ENCODE results near the gene CALHM4.
A peak's percentile ranks its signal among the peaks of the same experiment; 100 is the strongest.

The CALHM4 gene

GRCh38 chr6:116528780-116529179, 24.8 kb upstream of the CALHM4 start:
- no peak for TF ChIP-seq CTCF (conservative IDR thresholded peaks at IDR 0.05; ENCODE audit: low read depth, low read length)
- DNase-seq (ENCODE audit: low read depth) = no peak
- no peak overlapping the region for H3K4me3 ChIP-seq (ENCODE audit: low read length)

DNA sequence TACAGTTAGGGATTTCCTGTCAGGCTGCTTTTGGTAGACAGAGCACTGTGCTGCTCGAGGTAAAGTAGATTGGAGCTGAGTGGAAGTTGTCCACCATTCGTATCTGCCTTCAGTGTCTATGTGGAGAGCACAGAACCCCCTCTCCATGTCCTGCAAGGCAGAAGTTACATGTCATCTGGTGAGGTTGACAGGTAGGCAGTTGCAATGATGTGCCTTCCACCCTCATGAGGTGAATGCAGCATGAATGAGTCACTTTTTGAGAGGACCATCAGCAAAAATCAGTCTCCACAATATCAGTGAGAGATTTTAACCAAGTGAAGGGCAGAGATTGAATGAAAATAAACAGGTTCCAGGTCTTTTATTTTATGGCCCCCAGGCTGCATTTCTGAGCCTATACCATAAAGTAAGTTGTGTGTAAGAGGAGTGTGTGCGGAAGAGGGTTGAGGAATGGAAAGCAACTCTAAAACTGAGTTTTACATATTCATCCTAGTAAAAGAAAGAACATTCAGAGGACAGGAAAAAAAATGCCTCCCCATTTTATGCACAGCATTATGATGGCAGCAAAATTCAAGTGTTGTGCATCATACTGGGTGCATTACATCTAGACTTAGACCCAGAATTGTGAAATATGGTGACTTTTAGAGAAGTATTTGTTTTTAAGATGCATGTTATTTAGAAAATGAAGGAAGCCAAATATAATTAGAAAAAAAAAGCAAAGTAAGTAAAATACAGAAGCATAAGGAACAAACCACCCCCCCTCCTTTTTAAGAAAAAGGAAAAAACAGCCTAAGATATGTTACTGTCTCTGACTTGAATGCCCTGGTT, 23.9 kb upstream of the CALHM4 start:
- H3K4me3 ChIP-seq (ENCODE audit: low read length) = no peak overlapping the region
- DNase-seq (ENCODE audit: low read depth) = no peak
- no peak for TF ChIP-seq CTCF (conservative IDR thresholded peaks at IDR 0.05; ENCODE audit: low read depth, low read length)

DNA sequence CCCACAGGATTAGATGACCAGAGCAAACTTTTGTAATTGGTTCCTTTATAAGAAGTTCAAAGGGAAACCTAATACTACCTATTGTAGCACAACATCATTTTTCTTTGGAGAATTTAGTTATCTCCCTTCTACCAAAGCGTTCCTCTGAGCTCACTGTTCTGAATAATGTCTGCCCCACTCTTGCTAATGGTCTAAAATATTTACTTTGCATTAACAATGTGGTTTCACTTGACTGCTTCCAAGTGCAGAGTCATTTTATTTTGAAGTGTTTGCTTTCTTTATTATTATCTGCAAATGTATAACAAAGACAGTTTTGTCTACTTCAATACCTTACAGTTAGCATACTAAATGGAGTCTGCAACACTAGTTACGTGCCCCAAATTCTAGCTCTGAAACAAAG, 23.1 kb upstream of the CALHM4 start:
- no peak for TF ChIP-seq CTCF (conservative IDR thresholded peaks at IDR 0.05; ENCODE audit: low read depth, low read length)
- no peak for DNase-seq (ENCODE audit: low read depth)
- no peak overlapping the region for H3K4me3 ChIP-seq (ENCODE audit: low read length)

DNA sequence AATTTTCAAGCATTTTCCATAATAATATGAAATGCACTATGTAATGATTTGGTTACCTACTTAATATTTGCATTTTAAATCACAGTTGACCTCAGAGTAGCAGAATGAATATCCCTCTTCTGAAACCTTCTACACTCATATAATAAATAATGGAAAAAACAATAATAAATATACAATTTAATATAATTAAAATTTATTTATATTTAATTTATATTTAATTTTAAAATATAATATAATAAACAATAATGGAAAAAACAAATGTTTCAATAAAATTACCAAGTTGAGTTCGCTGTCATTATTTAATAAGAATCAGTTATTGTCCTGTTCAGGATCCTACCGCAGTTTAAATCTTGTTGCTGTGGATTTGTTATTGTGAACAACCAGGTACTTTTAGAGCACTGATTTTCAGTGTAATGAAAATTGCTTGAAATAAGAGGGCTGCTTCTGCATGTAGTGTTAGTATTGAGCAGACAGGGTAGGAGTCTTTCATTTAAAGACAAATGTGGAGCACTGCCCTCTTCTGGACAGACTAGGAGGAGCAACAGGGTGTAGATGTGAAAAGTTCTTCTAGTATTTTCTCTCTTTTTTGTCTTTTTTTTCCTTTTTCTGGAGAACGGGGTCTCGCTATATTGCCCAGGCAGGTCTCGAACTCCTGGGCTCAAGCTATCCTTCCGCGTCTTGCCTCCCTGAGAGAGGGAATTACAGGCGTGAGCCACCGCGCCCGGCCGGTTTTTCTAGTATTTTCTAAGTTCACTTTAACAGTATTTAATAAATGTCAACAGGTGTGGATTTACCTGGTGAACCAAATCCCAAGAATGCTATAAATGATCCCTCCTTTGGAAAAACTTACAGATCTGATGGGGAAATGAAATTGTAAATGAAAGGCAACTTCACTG, 21.6 kb upstream of the CALHM4 start:
- peak; percentile 77 for TF ChIP-seq CTCF (conservative IDR thresholded peaks at IDR 0.05; ENCODE audit: low read depth, low read length)
- no peak overlapping the region for H3K4me3 ChIP-seq (ENCODE audit: low read length)
- no peak for DNase-seq (ENCODE audit: low read depth)

GRCh38 chr6:116533233-116533957, 20.2 kb upstream of the CALHM4 start:
- TF ChIP-seq CTCF (conservative IDR thresholded peaks at IDR 0.05; ENCODE audit: low read depth, low read length) = peak; percentile 9
- no peak overlapping the region for H3K4me3 ChIP-seq (ENCODE audit: low read length)
- DNase-seq (ENCODE audit: low read depth) = no peak

DNA sequence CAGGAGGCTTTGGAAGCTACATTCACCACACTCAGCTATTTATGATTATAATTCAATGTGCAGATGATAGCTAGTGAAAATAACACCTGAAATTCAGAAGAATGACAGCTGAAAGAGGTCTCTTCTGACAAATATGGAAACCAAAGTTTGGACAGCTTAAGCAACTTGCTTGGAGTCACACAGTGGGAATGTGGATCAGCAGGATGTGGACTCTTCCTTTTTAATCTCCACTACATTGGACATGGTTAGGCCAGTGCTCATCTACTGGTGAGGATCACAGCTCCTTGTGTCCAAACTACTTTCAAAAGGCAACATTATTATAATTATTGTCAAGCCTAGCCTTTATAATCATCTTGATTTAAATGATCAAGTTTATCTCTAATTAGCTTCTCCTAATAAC, 18.4 kb upstream of the CALHM4 start:
- no peak for TF ChIP-seq CTCF (conservative IDR thresholded peaks at IDR 0.05; ENCODE audit: low read depth, low read length)
- H3K4me3 ChIP-seq (ENCODE audit: low read length) = no peak overlapping the region
- DNase-seq (ENCODE audit: low read depth) = no peak

Data from retinal pigment epithelial cell (primary cell).